Suprapubic skin (tissue), 3 donors: ENCODE results near the gene RPTN.

Source experiments
- CTCF ChIP-seq, 2 donors: fragments of 200-600 bp in 1 of 2; fragments of 450-650 bp in 1 of 2; sonication (generic) in 1 of 2; IDR thresholded peaks; one replicate each; pipeline ENCODE4 v1.5.1; 2016 to 2019; ENCODE audit warnings: antibody characterized with exemption in 2 of 2, mild to moderate bottlenecking in 1 of 2, moderate library complexity in 1 of 2
- POLR2AphosphoS5 ChIP-seq, 3 donors: sonication (generic); formaldehyde crosslinking; IDR thresholded peaks; one replicate each; pipeline ENCODE4 v1.6.1; 2017; ENCODE audit warnings: antibody characterized with exemption in 3 of 3

GRCh38 chr1:152167835-152168534 lies 9.0 kb upstream of the RPTN start:
- TF ChIP-seq POLR2AphosphoS5 (IDR thresholded peaks at IDR 0.05): peak; percentile 40 to 72 (median 67)
- TF ChIP-seq CTCF (IDR thresholded peaks at IDR 0.05): no peak
